Gastrocnemius medialis (tissue), 4 donors: ENCODE results near the gene DCC.

Experiments
- CTCF ChIP-seq, 5 experiments: fragments of 450-650 bp in 3 of 5; fragments of 200-600 bp in 2 of 5; sonication (generic) in 2 of 5; IDR thresholded peaks in 4 of 5; conservative IDR thresholded peaks in 1 of 5; 1 replicate in 4 of 5; 2 replicates in 1 of 5; pipeline ENCODE4 v1.5.1; 2016 to 2019; ENCODE audit warnings: antibody characterized with exemption in 5 of 5, mild to moderate bottlenecking in 3 of 5, moderate library complexity in 3 of 5
- POLR2A ChIP-seq, 2 donors: fragments of 450-650 bp; IDR thresholded peaks; one replicate each; pipeline ENCODE4 v1.6.1; 2017; ENCODE audit warnings: antibody characterized with exemption in 2 of 2, mild to moderate bottlenecking in 2 of 2, moderate library complexity in 2 of 2

- TF ChIP-seq CTCF (IDR thresholded peaks at IDR 0.05 in 4 of 5, conservative IDR thresholded peaks at IDR 0.05 in 1 of 5) (no peak), POLR2A (IDR thresholded peaks at IDR 0.05) (no peak)
These were observed 1102.4 kb downstream of the DCC start for GRCh38 chr18:53442415-53442783.
